ENCODE measurements around the gene BCL2L12. TPM values are rescaled to one million over a fixed set of nuclear protein-coding genes. Genes with fewer than 3 reads are reported as not detected.
A peak's percentile ranks its signal among the peaks of the same experiment; 100 is the strongest.

The BCL2L12 gene
- total and polyA plus RNA-seq, 12 donors, result 3.3 to 16.3 (median 9.9) TPM

DNA sequence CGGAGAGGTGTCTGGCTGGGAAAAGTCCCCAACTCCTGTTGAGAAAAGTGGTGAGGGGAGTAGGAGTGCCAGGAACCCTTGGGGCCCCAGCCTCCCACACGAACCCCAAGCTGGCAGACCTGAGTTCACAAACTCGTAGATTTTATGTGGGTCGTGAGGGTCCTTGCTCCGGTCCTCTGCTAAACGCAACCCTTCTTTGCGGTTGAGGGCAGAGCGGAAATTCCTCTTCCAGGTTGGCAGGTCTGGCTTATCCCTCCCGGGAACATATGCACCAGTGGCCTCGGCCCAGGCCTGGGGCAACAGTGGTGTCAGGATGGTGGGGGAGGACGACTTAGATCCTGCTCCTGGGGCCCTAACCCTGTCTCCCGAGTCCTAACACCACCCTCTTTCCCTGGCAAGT is 2.5 kb upstream of the BCL2L12 start:
- H3K9me3 ChIP-seq (replicated peaks in 1 of 3), result no peaks in the 10 kb centered on the region
- H3K4me1 ChIP-seq (replicated peaks in 1 of 2), result peaks cover 14 to 17% of the 10 kb centered on the region in 2 donors
- DNase-seq, result no peak
- intact Hi-C loops (cut with DNase I), result no loop called here
- H3K27ac ChIP-seq, result no peak overlapping the region
- TF ChIP-seq, protein P1, sequence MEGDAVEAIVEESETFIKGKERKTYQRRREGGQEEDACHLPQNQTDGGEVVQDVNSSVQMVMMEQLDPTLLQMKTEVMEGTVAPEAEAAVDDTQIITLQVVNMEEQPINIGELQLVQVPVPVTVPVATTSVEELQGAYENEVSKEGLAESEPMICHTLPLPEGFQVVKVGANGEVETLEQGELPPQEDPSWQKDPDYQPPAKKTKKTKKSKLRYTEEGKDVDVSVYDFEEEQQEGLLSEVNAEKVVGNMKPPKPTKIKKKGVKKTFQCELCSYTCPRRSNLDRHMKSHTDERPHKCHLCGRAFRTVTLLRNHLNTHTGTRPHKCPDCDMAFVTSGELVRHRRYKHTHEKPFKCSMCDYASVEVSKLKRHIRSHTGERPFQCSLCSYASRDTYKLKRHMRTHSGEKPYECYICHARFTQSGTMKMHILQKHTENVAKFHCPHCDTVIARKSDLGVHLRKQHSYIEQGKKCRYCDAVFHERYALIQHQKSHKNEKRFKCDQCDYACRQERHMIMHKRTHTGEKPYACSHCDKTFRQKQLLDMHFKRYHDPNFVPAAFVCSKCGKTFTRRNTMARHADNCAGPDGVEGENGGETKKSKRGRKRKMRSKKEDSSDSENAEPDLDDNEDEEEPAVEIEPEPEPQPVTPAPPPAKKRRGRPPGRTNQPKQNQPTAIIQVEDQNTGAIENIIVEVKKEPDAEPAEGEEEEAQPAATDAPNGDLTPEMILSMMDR (IDR thresholded peaks at IDR 0.05), result no peak
- TF ChIP-seq POLR2A (IDR thresholded peaks at IDR 0.05), result no peak
- H3K36me3 ChIP-seq (replicated peaks in 1 of 2), result peaks cover 0 to 40% of the 10 kb centered on the region in 2 donors
- H3K27me3 ChIP-seq, result no peaks in the 10 kb centered on the region
- H3K4me3 ChIP-seq, result no peak overlapping the region
- 86 to 94% (median 91%) methylated on average over 12 of the region's 12 CpGs for WGBS, 4 donors

DNA sequence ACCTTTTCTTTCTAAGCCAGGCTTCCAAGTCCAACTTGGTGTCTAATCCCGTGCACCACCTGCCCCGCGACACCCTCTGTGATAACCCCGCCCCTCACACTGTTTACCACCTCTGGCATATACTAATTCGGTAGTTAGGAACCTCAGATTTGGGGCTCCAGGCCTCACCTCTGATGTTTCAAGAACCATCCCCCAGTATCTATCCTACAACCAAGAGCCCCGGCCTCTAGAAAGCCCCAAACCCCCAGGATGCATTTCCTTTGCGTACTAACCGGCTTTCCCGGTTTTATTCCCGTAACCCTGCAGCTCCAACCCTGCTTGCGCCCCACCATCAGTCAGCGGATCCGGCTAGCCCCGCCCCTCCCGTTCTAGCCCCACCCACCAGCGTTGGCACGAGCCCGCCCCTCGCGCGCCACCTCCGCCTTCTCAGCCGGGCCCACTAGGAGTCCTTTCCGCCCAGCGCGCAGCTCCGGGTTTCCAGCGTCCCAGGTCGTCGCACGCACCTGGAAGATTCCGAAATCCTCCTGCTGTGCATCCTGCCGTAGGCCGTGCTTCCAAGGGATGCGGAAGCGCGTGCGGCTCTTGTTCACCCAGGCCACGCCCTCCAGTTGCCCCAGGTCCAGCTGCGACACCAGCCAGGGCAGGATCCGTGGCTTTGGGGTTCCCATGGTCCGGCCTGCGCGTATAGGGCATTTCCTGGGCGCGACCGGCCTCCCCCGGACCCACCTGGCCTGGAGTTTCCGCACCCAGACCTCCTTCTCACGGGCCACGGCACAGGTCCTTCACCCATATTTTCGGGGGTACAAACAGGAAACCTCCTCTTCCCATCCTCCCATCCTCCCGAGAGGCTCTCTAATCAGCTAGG is 1.3 kb upstream of the BCL2L12 start:
- Histone ChIP-seq H3K27me3 (no peaks in the 10 kb centered on the region), H3K27ac (peak overlapping the region; percentile 72 to 92 (median 86)), H3K36me3 (replicated peaks in 1 of 2) (peaks cover 0 to 30% of the 10 kb centered on the region in 2 donors), H3K4me1 (replicated peaks in 1 of 2) (peaks cover 14 to 17% of the 10 kb centered on the region in 2 donors), H3K4me3 (peak overlapping the region in 3 of 4 donors; percentile 53 to 69 (median 61)), H3K9me3 (replicated peaks in 1 of 3) (no peaks in the 10 kb centered on the region)
- 0 to 2% (median 0%) methylated on average over 24 to 53 of the region's 53 CpGs for WGBS, 4 donors
- DNase-seq, result peak; percentile 89 to 94 (median 92)
- intact Hi-C loops (cut with DNase I), result no loop called here
- peak in 1 of 2 donors; percentile 58 for TF ChIP-seq POLR2A (IDR thresholded peaks at IDR 0.05)
- TF ChIP-seq, protein P1 (IDR thresholded peaks at IDR 0.05), result peak in 5 of 6 experiments; percentile 6 to 52 (median 31)

DNA sequence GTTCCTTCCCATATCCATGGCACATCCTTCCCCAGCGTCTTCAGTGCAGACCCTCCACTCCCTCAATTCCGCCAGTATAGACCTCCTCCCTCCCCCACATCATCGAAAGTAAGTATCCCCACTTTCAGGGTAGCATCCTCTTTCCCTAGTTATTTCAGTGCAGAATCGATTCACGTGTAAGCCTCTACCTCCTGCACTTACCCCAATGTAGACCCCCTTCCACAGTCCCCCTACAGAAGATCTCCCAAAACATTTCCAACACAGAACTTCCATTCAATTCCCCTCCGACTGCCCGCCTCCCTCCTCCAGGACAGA is 740 bp upstream of the BCL2L12 start:
- Histone ChIP-seq H3K4me3 (peak overlapping the region; percentile 53 to 79 (median 65)), H3K9me3 (replicated peaks in 1 of 3) (no peaks in the 10 kb centered on the region), H3K4me1 (replicated peaks in 1 of 2) (peaks cover 14 to 17% of the 10 kb centered on the region in 2 donors), H3K36me3 (replicated peaks in 1 of 2) (peaks cover 0 to 27% of the 10 kb centered on the region in 2 donors), H3K27ac (peak overlapping the region; percentile 72 to 92 (median 86)), H3K27me3 (no peaks in the 10 kb centered on the region)
- intact Hi-C loops (cut with DNase I), result no loop called here
- 0 to 1% (median 0%) methylated on average over 7 of the region's 7 CpGs for WGBS, 4 donors
- TF ChIP-seq, protein P1 (IDR thresholded peaks at IDR 0.05), result no peak
- TF ChIP-seq POLR2A (IDR thresholded peaks at IDR 0.05), result no peak
- DNase-seq, result no peak

DNA sequence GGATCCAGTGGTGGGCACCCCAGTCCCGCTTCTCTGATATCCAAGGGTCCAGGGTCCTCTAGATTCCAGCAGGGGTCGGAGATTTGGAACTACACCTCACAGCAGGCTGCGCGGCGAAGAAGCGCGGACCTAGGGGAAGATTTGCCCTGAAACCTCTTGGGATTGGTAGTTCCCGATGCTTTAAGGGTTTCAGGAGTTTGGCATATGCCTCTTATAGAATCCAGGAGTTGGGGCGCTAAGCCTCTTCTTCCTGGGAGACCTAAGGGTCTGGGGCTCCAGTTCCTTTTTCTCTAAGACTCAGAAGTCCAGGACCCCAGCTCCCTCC is 349 bp downstream of the BCL2L12 start:
- 0 to 4% (median 1%) methylated on average over 3 to 9 of the region's 9 CpGs for whole genome bisulfite sequencing, 4 donors
- no peak for DNase-seq
- no peak for TF ChIP-seq POLR2A (IDR thresholded peaks at IDR 0.05)
- TF ChIP-seq, protein P1 (IDR thresholded peaks at IDR 0.05), result peak in 1 of 6 experiments; percentile 10
- Histone ChIP-seq H3K27me3 (no peaks in the 10 kb centered on the region), H3K36me3 (replicated peaks in 1 of 2) (peaks cover 0 to 19% of the 10 kb centered on the region in 2 donors), H3K4me3 (peak overlapping the region in 3 of 4 donors; percentile 25 to 69 (median 61)), H3K4me1 (replicated peaks in 1 of 2) (peaks cover 14 to 17% of the 10 kb centered on the region in 2 donors), H3K9me3 (replicated peaks in 1 of 3) (no peaks in the 10 kb centered on the region), H3K27ac (peak overlapping the region in 3 of 5 donors; percentile 34 to 92 (median 86))
- intact Hi-C loops (cut with DNase I), result no loop called here

Data from adrenal gland (tissue), 12 donors.